Peyer's patch (tissue), 4 donors: Measurements from ENCODE around the gene TLK1.

Experiments used
- CTCF ChIP-seq, 6 experiments: fragments of 450-650 bp in 4 of 6; fragments of 200-600 bp in 2 of 6; sonication (generic) in 1 of 6; IDR thresholded peaks; one replicate each; pipeline ENCODE4 v1.5.1; 2017 to 2019; ENCODE audit warnings: antibody characterized with exemption in 6 of 6, mild to moderate bottlenecking in 3 of 6, moderate library complexity in 1 of 6
- POLR2A ChIP-seq, 2 donors: fragments of 450-650 bp; IDR thresholded peaks; one replicate each; pipeline ENCODE4 v1.5.1; 2017; ENCODE audit warnings: antibody characterized with exemption in 2 of 2, mild to moderate bottlenecking in 2 of 2, moderate library complexity in 2 of 2

DNA sequence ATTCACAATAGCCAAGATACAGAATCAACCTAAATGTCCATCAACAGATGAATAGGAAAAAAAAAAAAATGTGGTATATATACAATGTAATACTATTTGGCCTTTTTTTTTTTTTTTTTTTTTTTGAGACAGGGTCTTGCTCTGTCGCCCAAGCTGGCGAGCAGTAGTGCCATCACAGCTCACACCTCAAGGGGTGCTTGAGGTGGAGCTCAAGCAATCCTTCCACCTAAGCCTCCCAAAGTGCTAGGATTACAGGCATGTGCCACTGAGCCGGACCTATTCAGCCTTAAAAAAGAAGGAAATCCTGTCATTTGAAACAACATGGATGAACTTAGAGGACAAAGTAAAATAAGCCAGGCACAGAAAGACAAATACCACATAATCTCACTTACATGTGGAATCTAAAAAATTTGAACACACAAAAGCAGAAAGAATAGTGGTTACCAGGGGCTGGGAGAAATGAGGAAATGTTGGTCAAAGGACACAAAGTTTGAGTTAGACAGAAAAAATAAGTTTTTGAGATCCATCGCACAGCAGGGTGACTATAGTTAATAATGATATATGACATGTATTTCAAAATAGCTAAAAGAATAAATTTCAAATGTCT, 26.0 kb downstream of the TLK1 start:
- TF ChIP-seq POLR2A (IDR thresholded peaks at IDR 0.05) (no peak), CTCF (IDR thresholded peaks at IDR 0.05) (no peak)
